Lung (tissue), 16 donors: ENCODE measurements around the gene HNRNPLL. TPM values are rescaled to one million over a fixed set of nuclear protein-coding genes. Genes with fewer than 3 reads are reported as not detected.
A peak's percentile ranks its signal among the peaks of the same experiment; 100 is the strongest.

Experiments used
- ATAC-seq: fragments of 200-7000 bp; cut with Tn5 transposase; one replicate; pipeline ENCODE4 v1.9.1; 2020; ENCODE audit warnings: moderate number of reproducible peaks; ENCODE audit not compliant: insufficient read depth, low FRiP score
- DNase-seq, 3 donors: peaks; one replicate each; pipeline ENCODE4 v3.0.0-alpha.2; 2013 to 2017
- H3K27ac ChIP-seq, 2 donors: one replicate each; pipeline ENCODE4 v1.5.1; 2013; ENCODE audit warnings: mild to moderate bottlenecking in 2 of 2, moderate library complexity in 2 of 2, control low read depth in 1 of 2, inconsistent platforms in 1 of 2, low read depth in 1 of 2, low read length in 1 of 2
- H3K27me3 ChIP-seq, 3 donors: one replicate each; pipeline ENCODE4 v1.5.1; 2013; ENCODE audit warnings: low read length in 2 of 3; ENCODE audit not compliant: control insufficient read depth in 3 of 3, insufficient read depth in 3 of 3
- H3K36me3 ChIP-seq, 4 donors: one replicate each; pipeline ENCODE4 v1.5.1; 2013; ENCODE audit warnings: low read length in 4 of 4, mild to moderate bottlenecking in 1 of 4, moderate library complexity in 1 of 4; ENCODE audit not compliant: control insufficient read depth in 4 of 4, insufficient read depth in 4 of 4
- H3K4me1 ChIP-seq, 5 donors: one replicate each; pipeline ENCODE4 v1.5.1; 2013; ENCODE audit warnings: low read length in 5 of 5, mild to moderate bottlenecking in 2 of 5, moderate library complexity in 1 of 5; ENCODE audit not compliant: control insufficient read depth in 5 of 5, insufficient read depth in 5 of 5
- H3K4me3 ChIP-seq: one replicate; pipeline ENCODE4 v1.5.1; 2013; ENCODE audit warnings: mild to moderate bottlenecking, control low read depth, moderate library complexity
- H3K9ac ChIP-seq, 2 donors: one replicate each; pipeline ENCODE4 v1.5.1; 2013; ENCODE audit warnings: low read length in 2 of 2, control low read depth in 1 of 2; ENCODE audit not compliant: insufficient read depth in 1 of 2
- H3K9me3 ChIP-seq, 4 donors: one replicate each; pipeline ENCODE4 v1.5.1; 2013; ENCODE audit warnings: low read length in 3 of 4, mild to moderate bottlenecking in 1 of 4, moderate library complexity in 1 of 4; ENCODE audit not compliant: control insufficient read depth in 4 of 4, insufficient read depth in 3 of 4
- WGBS, 2 donors: extraction: QIAGEN DNeasy Blood & Tissue Kit; methylation state at CpG; one replicate each; pipeline ENCODE4 v1.1.7; 2013; 5-methylcytosine and 5-hydroxymethylcytosine counted together
- long read RNA-seq, 5 donors: transcript quantifications; one replicate each; lab custom pipeline, GENCODE V29; 2026
- polyA plus RNA-seq, 2 donors: library from polyadenylated mRNA; stranded (reverse); fragments of 200-250 nt; gene quantifications; one replicate each; pipeline ENCODE4 v1.2.1, GENCODE V29; 2013
- total RNA-seq, 2 donors: library from RNA; depleted of rRNA in 1 of 2; stranded (reverse); fragments of >200 nt in 1 of 2; gene quantifications; one replicate each; pipeline ENCODE4 v1.2.1, GENCODE V29; 2014 to 2021
- TF ChIP-seq, protein P1 (sequence below): IDR thresholded peaks from 2 replicates; pipeline ENCODE4 v1.5.1; 2012; ENCODE audit warnings: mild to moderate bottlenecking; ENCODE audit errors: control extremely low read depth, extremely low read depth
- donor health status: control.
- donor health status: control.
- donor health status: Bipolar disorder and iron deficiency.
- donor health status: healthy.
- donor health status: DM: yes; HTN: yes; CAD: no.

The HNRNPLL gene
- 10 to 100 TPM; 43.7 to 88.8 TPM for total RNA-seq
- polyA plus RNA-seq = 10 to 100 TPM; 12.4 to 17.7 TPM
- long read RNA-seq, donor 1, partial matches to known transcripts = 16 of 24 reads
- long read RNA-seq, donor 1, other reads (novel, unspliced or antisense) = 8 of 24 reads
- long read RNA-seq, donor 2, partial matches to known transcripts = 5 of 5 reads
- long read RNA-seq, donor 2, other reads (novel, unspliced or antisense) = 0 of 5 reads
- long read RNA-seq, donor 3, partial matches to known transcripts = 0 of 6 reads
- long read RNA-seq, donor 3, other reads (novel, unspliced or antisense) = 6 of 6 reads
- long read RNA-seq, donor 4 = 0 reads
- long read RNA-seq, donor 5, partial matches to known transcripts = 21 of 22 reads
- long read RNA-seq, donor 5, other reads (novel, unspliced or antisense) = 0 of 22 reads

DNA sequence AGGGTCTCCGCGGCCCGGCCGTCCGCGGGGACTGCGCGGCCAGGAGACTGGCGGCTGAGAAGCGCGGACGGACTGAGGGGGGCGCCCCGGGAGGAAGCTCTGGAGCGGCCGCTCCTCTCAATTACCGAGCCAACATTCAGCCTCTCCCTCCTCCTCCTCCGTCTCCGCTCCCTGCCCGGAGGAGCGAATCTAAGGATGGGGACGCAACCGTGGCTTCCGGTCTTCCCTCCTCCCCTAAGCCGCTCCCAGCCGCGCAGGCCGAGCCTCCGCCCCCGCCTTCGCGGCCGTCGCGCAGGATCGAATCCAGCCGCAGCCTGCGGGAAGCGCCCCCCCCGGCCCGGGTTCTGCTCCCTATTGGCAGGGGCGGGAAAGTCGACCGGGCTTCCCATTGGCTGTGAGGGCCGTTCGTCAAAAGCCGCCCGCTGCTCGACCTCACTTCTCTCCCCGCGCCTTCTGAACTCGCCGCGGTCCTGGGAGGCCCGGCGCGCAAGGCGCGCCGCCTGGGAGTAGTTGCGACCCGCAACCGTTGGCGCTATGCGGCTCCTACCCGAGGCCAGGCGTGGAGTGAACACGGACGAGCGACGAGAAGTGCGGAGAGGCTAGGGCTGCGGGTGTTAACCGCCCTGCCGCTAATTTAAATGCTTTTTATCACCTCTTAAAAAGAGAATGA is at the start of gene HNRNPLL:
HNRNPLL (minus strand) TSS at position 197 of the 670 bp plus-strand sequence. CDS start 302 bp downstream, outside the sequence.
- no peaks in the 10 kb centered on the region for H3K36me3 ChIP-seq
- peak within 1 kb of the TSS; percentile 86 for H3K4me3 ChIP-seq
- ATAC-seq = peak; percentile 95
- peak within 1 kb of the TSS; percentile 76 to 92 for H3K9ac ChIP-seq
- WGBS, 2 donors = 0% methylated on average over 64 to 75 of the region's 75 CpGs
- TF ChIP-seq, protein P1, sequence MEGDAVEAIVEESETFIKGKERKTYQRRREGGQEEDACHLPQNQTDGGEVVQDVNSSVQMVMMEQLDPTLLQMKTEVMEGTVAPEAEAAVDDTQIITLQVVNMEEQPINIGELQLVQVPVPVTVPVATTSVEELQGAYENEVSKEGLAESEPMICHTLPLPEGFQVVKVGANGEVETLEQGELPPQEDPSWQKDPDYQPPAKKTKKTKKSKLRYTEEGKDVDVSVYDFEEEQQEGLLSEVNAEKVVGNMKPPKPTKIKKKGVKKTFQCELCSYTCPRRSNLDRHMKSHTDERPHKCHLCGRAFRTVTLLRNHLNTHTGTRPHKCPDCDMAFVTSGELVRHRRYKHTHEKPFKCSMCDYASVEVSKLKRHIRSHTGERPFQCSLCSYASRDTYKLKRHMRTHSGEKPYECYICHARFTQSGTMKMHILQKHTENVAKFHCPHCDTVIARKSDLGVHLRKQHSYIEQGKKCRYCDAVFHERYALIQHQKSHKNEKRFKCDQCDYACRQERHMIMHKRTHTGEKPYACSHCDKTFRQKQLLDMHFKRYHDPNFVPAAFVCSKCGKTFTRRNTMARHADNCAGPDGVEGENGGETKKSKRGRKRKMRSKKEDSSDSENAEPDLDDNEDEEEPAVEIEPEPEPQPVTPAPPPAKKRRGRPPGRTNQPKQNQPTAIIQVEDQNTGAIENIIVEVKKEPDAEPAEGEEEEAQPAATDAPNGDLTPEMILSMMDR = no peak
- peak within 1 kb of the TSS; percentile 97 to 98 for H3K27ac ChIP-seq
- peaks cover 2 to 39% (median 14%) of the 10 kb centered on the region in 5 donors for H3K4me1 ChIP-seq
- no peaks in the 10 kb centered on the region for H3K27me3 ChIP-seq
- H3K9me3 ChIP-seq = no peaks in the 10 kb centered on the region
- DNase-seq = peak; percentile 99 to 100 (median 99)

DNA sequence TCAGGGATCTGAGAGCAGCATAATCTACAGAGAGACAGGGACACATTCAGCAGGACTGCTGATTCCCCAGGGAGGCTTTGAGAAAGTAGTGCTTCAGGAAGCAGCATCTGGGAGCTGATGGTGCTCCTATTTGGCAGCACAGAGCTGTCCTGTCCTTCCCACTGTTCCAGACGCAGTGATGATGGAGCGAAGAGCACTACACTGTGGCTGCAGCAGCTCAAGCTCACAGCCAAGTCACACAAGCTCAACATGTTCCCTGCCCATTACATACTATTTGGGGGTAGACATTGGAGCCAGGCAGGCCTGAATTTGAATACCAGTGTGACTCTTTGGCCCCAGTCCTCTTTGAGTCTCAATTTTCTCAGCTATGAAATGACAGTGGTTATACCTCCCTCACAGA is 48.0 kb upstream of the HNRNPLL start:
- H3K27me3 ChIP-seq = no peaks in the 10 kb centered on the region
- ATAC-seq (no peak), DNase-seq (no peak)
- 88 to 98% methylated on average over 2 of the region's 2 CpGs for WGBS, 2 donors
- H3K9ac ChIP-seq = no peak overlapping the region
- H3K4me3 ChIP-seq = no peak overlapping the region
- H3K4me1 ChIP-seq = no peaks in the 10 kb centered on the region
- no peak overlapping the region for H3K27ac ChIP-seq
- H3K36me3 ChIP-seq = no peaks in the 10 kb centered on the region
- no peaks in the 10 kb centered on the region for H3K9me3 ChIP-seq
- TF ChIP-seq, protein P1 = no peak

DNA sequence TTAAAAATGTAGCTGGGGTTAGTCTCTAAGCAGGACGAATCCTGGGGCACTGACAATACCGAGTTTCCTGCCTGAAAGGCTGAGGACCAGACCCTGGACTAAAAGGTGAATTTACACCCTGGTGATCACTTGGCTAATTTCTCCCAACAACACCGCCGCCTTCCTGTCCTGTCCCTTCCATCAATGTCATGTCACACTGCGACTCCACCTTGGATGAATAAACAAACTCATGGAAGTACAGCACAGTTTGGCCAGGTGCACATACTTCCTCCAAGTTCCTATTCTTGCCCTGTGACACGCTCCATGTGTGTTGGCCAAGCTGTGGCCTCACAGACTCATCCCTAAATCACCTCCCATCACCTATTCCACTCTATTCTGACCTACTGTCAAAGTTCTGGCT is 47.3 kb upstream of the HNRNPLL start:
- TF ChIP-seq, protein P1 = no peak
- 85 to 90% methylated on average over 6 of the region's 6 CpGs for WGBS, 2 donors
- Histone ChIP-seq H3K27ac (no peak overlapping the region), H3K4me1 (no peaks in the 10 kb centered on the region), H3K9ac (no peak overlapping the region), H3K4me3 (no peak overlapping the region), H3K27me3 (no peaks in the 10 kb centered on the region), H3K9me3 (no peaks in the 10 kb centered on the region), H3K36me3 (no peaks in the 10 kb centered on the region)
- no peak for ATAC-seq
- DNase-seq = no peak
